HepG2 (cell line): Measurements from ENCODE around the gene CYP26B1. TPM values are rescaled to one million over a fixed set of nuclear protein-coding genes. Genes with fewer than 3 reads are reported as not detected.

ENCODE experiments used
- ATAC-seq: fragments of 200-7000 bp; cut with Tn5 transposase; 3 replicates; pipeline ENCODE4 v1.9.1; 2020; ENCODE audit warnings: mild to moderate bottlenecking, moderate library complexity
- BruUV-seq: library from RNA; stranded (reverse); fragments of 400-500 nt; replicated peaks from 2 replicates; lab custom pipeline; 2021; lab: Mats Ljungman, UMichigan
- CTCF ChIA-PET: fragments of 300-600 bp; formaldehyde crosslinking; extraction: SDS; loops from one replicate; lab custom pipeline; 2021; ENCODE audit warnings: low total read pairs, inconsistent platforms, low intra/inter-chr PET ratio; lab: Yijun Ruan, JAX
- POLR2A ChIA-PET: fragments of 350-600 bp; sonication (Branson Sonifier 250); formaldehyde crosslinking; loops from one replicate; lab custom pipeline; 2020; ENCODE audit warnings: antibody characterized with exemption, inconsistent platforms; lab: Yijun Ruan, JAX
- DNase-seq: peaks from one replicate; pipeline ENCODE4 v3.0.0-alpha.2; 2015; ENCODE audit warnings: low spot score
- FAIRE-seq: peaks from 3 replicates; lab custom pipeline; 2011; peaks lifted over from hg19 to GRCh38; lab: Jason Lieb, UNC
- H2AFZ ChIP-seq: one replicate; pipeline ENCODE4 v1.6.1; 2011; ENCODE audit warnings: low read length, inconsistent platforms
- H3K27ac ChIP-seq: fragments of 300-600 bp; 3 replicates; pipeline ENCODE4 v1.8.0; 2011; ENCODE audit warnings: mixed run types, mild to moderate bottlenecking, mixed read lengths, low read length, inconsistent platforms; ENCODE audit not compliant: insufficient read depth; ENCODE audit errors: extremely low read length
- H3K27me3 ChIP-seq, 2 experiments: fragments of 200-600 bp in 1 of 2; 2 replicates in 1 of 2; 3 replicates in 1 of 2; pipeline versions ENCODE4 v1.6.0 to v1.8.0; 2011; ENCODE audit warnings: low read length in 2 of 2, mild to moderate bottlenecking in 2 of 2, moderate library complexity in 2 of 2, inconsistent platforms in 1 of 2; ENCODE audit not compliant: insufficient read depth in 2 of 2, control insufficient read depth in 1 of 2
- H3K36me3 ChIP-seq, 2 experiments: fragments of 200-600 bp in 1 of 2; replicated peaks in 1 of 2; 2 replicates in 1 of 2; 3 replicates in 1 of 2; pipeline versions ENCODE4 v1.5.1 to v1.8.0; 2011; ENCODE audit warnings: low read length in 2 of 2, inconsistent platforms in 1 of 2; ENCODE audit not compliant: insufficient read depth in 2 of 2, control insufficient read depth in 1 of 2
- H3K4me1 ChIP-seq: 2 replicates; pipeline ENCODE4 v1.5.1; 2012; ENCODE audit warnings: low read length, inconsistent platforms; ENCODE audit not compliant: insufficient read depth
- H3K4me2 ChIP-seq: 2 replicates; pipeline ENCODE4 v1.6.0; 2011; ENCODE audit warnings: low read depth, low read length, inconsistent platforms
- H3K4me3 ChIP-seq, 3 experiments: fragments of 200-600 bp in 1 of 3; sonication (generic), shearing (Covaris generic) in 1 of 3; replicated peaks in 1 of 3; 2 replicates each; pipeline ENCODE4 v1.5.1; 2011 to 2016; ENCODE audit warnings: low read length in 3 of 3, inconsistent platforms in 2 of 3, low read depth in 2 of 3, mild to moderate bottlenecking in 2 of 3, control low read depth in 1 of 3, mixed read lengths in 1 of 3; ENCODE audit not compliant: insufficient read depth in 1 of 3
- H3K79me2 ChIP-seq: one replicate; pipeline ENCODE4 v1.6.1; 2011; ENCODE audit warnings: low read length, inconsistent platforms; ENCODE audit not compliant: insufficient read depth
- H3K9ac ChIP-seq: 2 replicates; pipeline ENCODE4 v1.6.0; 2011; ENCODE audit warnings: mild to moderate bottlenecking, low read depth, low read length, inconsistent platforms; ENCODE audit not compliant: insufficient read depth
- H3K9me3 ChIP-seq: 2 replicates; pipeline ENCODE4 v1.5.1; 2012; ENCODE audit warnings: mild to moderate bottlenecking, low read length
- H4K20me1 ChIP-seq: 2 replicates; pipeline ENCODE4 v1.6.0; 2011; ENCODE audit warnings: inconsistent platforms, mild to moderate bottlenecking, low read length, moderate library complexity; ENCODE audit not compliant: insufficient read depth
- GPN1 ChIP-seq: sonication (generic); formaldehyde crosslinking; IDR thresholded peaks from 2 replicates; pipeline ENCODE4 v1.5.1; 2020; ENCODE audit warnings: missing genetic modification reagents, borderline replicate concordance
- KLF11 ChIP-seq: IDR thresholded peaks from 2 replicates; pipeline ENCODE4 v1.6.1; 2016; ENCODE audit warnings: missing compliant biosample characterization
- KMT2A ChIP-seq: sonication (generic); formaldehyde crosslinking; IDR thresholded peaks from 2 replicates; pipeline ENCODE4 v1.4.0; 2020; ENCODE audit warnings: missing genetic modification reagents
- MAFK ChIP-seq, 2 experiments: IDR thresholded peaks in 1 of 2; conservative IDR thresholded peaks in 1 of 2; 2 replicates each; pipeline ENCODE4 v1.6.1; 2011; ENCODE audit warnings: improper control_type of control experiment in 2 of 2, low read length in 2 of 2
- NFE2 ChIP-seq: sonication (generic); formaldehyde crosslinking; IDR thresholded peaks from 2 replicates; pipeline ENCODE4 v1.4.0; 2020; ENCODE audit warnings: missing genetic modification reagents
- SAFB2 ChIP-seq: sonication (generic); formaldehyde crosslinking; IDR thresholded peaks from 2 replicates; pipeline ENCODE4 v1.5.1; 2020; ENCODE audit warnings: missing genetic modification reagents, low read depth, mild to moderate bottlenecking, borderline replicate concordance
- SIX4 ChIP-seq: sonication (generic); formaldehyde crosslinking; IDR thresholded peaks from 2 replicates; pipeline ENCODE4 v1.4.0; 2020; ENCODE audit warnings: missing genetic modification reagents
- TGIF2 ChIP-seq: IDR thresholded peaks from 2 replicates; pipeline ENCODE4 v1.6.1; 2016; ENCODE audit warnings: control low read depth, missing compliant biosample characterization
- ZEB1 ChIP-seq: IDR thresholded peaks from 2 replicates; pipeline ENCODE4 v1.6.1; 2012; ENCODE audit warnings: mild to moderate bottlenecking, low read depth, inconsistent platforms; ENCODE audit not compliant: insufficient replicate concordance
- ZNF253 ChIP-seq: sonication (generic); formaldehyde crosslinking; IDR thresholded peaks from 2 replicates; pipeline ENCODE4 v1.8.0; 2022; ENCODE audit warnings: mild to moderate bottlenecking, missing genetic modification reagents, borderline replicate concordance
- ZNF484 ChIP-seq: sonication (generic); formaldehyde crosslinking; IDR thresholded peaks from 2 replicates; pipeline ENCODE4 v1.5.1; 2020; ENCODE audit warnings: mild to moderate bottlenecking, low read depth, missing genetic modification reagents, borderline replicate concordance
- ZNF619 ChIP-seq: sonication (generic); formaldehyde crosslinking; IDR thresholded peaks from 2 replicates; pipeline ENCODE4 v1.4.0; 2020; ENCODE audit warnings: mild to moderate bottlenecking, missing genetic modification reagents
- WGBS: methylation state at CpG from one replicate; pipeline ENCODE4 v1.1.6; 2017; ENCODE audit warnings: low lambda C conversion rate; 5-methylcytosine and 5-hydroxymethylcytosine counted together
- in situ Hi-C: cut with HindIII; loops from 2 replicates; pipeline ENCODE4 v1.10.0; 2017; ENCODE audit warnings: low pct_unique_long_range_greater_than_20kb; ENCODE audit not compliant: extremely low pct_ligation_motif_present
- intact Hi-C: fragments of 100-400 bp; cut with micrococcal nuclease; formaldehyde crosslinking; loops from one replicate; pipeline ENCODE4 v1.10.0; 2022; ENCODE audit not compliant: unreplicated experiment
- polyA plus RNA-seq, 8 experiments: library from polyadenylated mRNA; depleted of rRNA in 3 of 8; stranded (reverse) in 7 of 8; unstranded in 1 of 8; fragments of >200 nt; fragmentation: Illumina TruSeq in 4 of 8; extraction: Trizol in 4 of 8; gene quantifications; 2 replicates each; pipeline versions ENCODE4 v1.2.1 to v1.2.3, GENCODE V29; 2011 to 2016; ENCODE audit warnings: low read depth in 4 of 8, missing spikeins in 1 of 8, mixed read lengths in 1 of 8; ENCODE audit not compliant: insufficient read depth in 1 of 8
- total RNA-seq, 5 experiments: library from RNA; depleted of rRNA; stranded (reverse); fragments of >200 nt; fragmentation: Illumina TruSeq; extraction: Trizol; gene quantifications; 2 replicates each; pipeline ENCODE4 v1.2.3, GENCODE V29; 2016; ENCODE audit warnings: low read depth in 1 of 5
- TF ChIP-seq, protein P1 (sequence below): sonication (generic); formaldehyde crosslinking; conservative IDR thresholded peaks from 2 replicates; pipeline ENCODE4 v1.8.0; 2022; ENCODE audit warnings: missing genetic modification reagents
- TF ChIP-seq, protein P2 (sequence below): fragments of 450-650 bp; IDR thresholded peaks from 2 replicates; pipeline ENCODE4 v1.6.1; 2017; ENCODE audit warnings: mild to moderate bottlenecking

CYP26B1 gene
- total and polyA plus RNA-seq, 2 of the 13 experiments (the other 11 are each of a cell fraction or from before 2014, with no cell fraction given), result 0.05 to 0.07 TPM

DNA sequence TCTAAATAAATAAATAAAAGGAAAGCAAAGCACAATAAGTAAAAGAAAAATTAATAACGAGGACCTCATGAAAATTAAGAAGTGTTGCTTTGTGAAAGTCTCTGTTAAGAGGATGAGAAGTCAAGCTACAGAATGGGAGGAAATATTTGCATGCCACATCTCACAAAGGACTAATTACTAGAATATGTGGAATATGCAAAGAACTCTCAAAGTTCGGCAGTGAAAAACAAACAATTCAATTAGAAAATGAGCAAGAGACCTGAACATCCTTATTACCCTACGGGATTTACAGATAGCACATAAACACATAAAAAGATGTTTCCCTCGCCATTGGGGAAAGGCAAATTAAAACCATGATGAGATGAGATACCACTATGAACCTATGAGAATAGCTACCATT is 23.3 kb downstream of the CYP26B1 start (continued):
- TF ChIP-seq SAFB2 (CRISPR knock-in tag), result no peak
- TF ChIP-seq, all 625 proteins: peak for 0

DNA sequence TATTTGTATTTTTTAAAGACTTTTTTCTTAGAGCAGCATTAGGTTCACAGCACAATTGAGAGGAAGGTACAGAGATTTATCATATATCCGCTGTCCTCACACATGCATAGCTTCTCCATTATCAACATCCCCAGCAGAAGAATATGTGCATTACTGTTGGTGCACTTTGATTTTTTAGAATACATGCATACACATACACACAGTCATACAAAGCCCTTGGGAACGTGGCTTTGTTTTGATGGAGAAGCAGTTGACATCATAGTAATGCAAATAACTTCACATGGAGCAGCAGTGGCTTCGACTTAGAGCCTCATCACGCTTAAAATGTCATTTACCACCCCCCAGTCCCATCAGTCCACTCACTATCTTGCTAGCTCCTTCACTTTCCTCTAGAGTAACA is 26.5 kb downstream of the CYP26B1 start:
- intact Hi-C loops (no loop called here), in situ Hi-C loops (no loop called here)
- ChIA-PET POLR2A (no interaction called here), CTCF (no interaction called here)
- 18% methylated on average over 4 of the region's 4 CpGs for WGBS
- DNase-seq (no peak), FAIRE-seq (no peak), ATAC-seq (no peak)
- Histone ChIP-seq H2AFZ (no peak overlapping the region), H4K20me1 (peaks cover 3% of the 10 kb centered on the region; the same call in 1 of the 2 replicates), H3K4me2 (no peak overlapping the region), H3K27me3 (peaks cover 1 to 63% of the 10 kb centered on the region in 2 experiments; a peak in 4 of 5 replicates), H3K4me3 (no peak overlapping the region), H3K9me3 (no peaks in the 10 kb centered on the region), H3K27ac (no peak overlapping the region), H3K79me2 (no peaks in the 10 kb centered on the region), H3K9ac (no peak overlapping the region), H3K36me3 (no peaks in the 10 kb centered on the region), H3K4me1 (no peaks in the 10 kb centered on the region)
- no TSS peak for BruUV-seq
- TF ChIP-seq MAFK (conservative IDR thresholded peaks at IDR 0.05 in 1 of 2, IDR thresholded peaks at IDR 0.05 in 1 of 2; ENCODE audit: low read length in 2 of 2), result no peak

DNA sequence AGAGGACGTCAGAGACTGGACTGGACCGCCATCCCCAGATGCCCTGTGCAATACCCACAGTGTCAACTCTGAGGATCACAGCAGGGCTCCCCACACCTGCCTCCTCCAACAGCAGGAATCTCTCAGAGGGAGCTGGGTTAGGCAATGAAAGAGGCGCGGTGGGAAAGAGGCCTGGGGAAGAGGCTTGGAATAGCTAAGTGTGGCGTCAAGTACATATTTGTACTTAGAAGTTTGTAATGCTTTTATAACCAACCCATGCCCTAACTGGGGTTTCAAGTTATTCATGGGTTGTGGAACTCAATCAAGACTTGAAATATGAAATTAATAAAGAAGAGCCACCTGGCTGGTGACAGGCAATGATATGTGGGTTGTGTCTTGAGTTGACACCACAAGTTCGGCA is 28.7 kb downstream of the CYP26B1 start:
- Histone ChIP-seq H3K27me3 (peaks cover 3 to 67% of the 10 kb centered on the region in 2 experiments; a peak in 3 of 5 replicates), H3K4me2 (no peak overlapping the region), H3K79me2 (no peaks in the 10 kb centered on the region), H3K9ac (no peak overlapping the region), H3K9me3 (no peaks in the 10 kb centered on the region), H4K20me1 (peaks cover 3% of the 10 kb centered on the region; the same call in 1 of the 2 replicates), H3K4me1 (no peaks in the 10 kb centered on the region), H2AFZ (no peak overlapping the region), H3K27ac (no peak overlapping the region), H3K4me3 (no peak overlapping the region), H3K36me3 (no peaks in the 10 kb centered on the region)
- CTCF ChIA-PET, result no interaction called here
- DNase-seq (no peak), ATAC-seq (no peak), FAIRE-seq (no peak)
- POLR2A ChIA-PET, result no interaction called here
- WGBS, result 61% methylated on average over 6 of the region's 6 CpGs
- in situ Hi-C loops (no loop called here), intact Hi-C loops (no loop called here)
- BruUV-seq, result no TSS peak
- TF ChIP-seq KLF11 (CRISPR knock-in tag) (no peak), ZNF484 (CRISPR knock-in tag) (no peak), TGIF2 (CRISPR knock-in tag) (no peak), GPN1 (CRISPR knock-in tag) (no peak), ZNF253 (CRISPR knock-in tag) (no peak), SIX4 (no peak), ZEB1 (no peak), ZNF619 (CRISPR knock-in tag) (no peak), NFE2 (CRISPR knock-in tag) (no peak), KMT2A (CRISPR knock-in tag) (no peak)
- TF ChIP-seq, protein P1, sequence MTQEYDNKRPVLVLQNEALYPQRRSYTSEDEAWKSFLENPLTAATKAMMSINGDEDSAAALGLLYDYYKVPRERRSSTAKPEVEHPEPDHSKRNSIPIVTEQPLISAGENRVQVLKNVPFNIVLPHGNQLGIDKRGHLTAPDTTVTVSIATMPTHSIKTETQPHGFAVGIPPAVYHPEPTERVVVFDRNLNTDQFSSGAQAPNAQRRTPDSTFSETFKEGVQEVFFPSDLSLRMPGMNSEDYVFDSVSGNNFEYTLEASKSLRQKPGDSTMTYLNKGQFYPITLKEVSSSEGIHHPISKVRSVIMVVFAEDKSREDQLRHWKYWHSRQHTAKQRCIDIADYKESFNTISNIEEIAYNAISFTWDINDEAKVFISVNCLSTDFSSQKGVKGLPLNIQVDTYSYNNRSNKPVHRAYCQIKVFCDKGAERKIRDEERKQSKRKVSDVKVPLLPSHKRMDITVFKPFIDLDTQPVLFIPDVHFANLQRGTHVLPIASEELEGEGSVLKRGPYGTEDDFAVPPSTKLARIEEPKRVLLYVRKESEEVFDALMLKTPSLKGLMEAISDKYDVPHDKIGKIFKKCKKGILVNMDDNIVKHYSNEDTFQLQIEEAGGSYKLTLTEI (CRISPR knock-in tag), result no peak
- TF ChIP-seq, protein P2, sequence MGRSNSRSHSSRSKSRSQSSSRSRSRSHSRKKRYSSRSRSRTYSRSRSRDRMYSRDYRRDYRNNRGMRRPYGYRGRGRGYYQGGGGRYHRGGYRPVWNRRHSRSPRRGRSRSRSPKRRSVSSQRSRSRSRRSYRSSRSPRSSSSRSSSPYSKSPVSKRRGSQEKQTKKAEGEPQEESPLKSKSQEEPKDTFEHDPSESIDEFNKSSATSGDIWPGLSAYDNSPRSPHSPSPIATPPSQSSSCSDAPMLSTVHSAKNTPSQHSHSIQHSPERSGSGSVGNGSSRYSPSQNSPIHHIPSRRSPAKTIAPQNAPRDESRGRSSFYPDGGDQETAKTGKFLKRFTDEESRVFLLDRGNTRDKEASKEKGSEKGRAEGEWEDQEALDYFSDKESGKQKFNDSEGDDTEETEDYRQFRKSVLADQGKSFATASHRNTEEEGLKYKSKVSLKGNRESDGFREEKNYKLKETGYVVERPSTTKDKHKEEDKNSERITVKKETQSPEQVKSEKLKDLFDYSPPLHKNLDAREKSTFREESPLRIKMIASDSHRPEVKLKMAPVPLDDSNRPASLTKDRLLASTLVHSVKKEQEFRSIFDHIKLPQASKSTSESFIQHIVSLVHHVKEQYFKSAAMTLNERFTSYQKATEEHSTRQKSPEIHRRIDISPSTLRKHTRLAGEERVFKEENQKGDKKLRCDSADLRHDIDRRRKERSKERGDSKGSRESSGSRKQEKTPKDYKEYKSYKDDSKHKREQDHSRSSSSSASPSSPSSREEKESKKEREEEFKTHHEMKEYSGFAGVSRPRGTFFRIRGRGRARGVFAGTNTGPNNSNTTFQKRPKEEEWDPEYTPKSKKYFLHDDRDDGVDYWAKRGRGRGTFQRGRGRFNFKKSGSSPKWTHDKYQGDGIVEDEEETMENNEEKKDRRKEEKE, result no peak
